NCI-H2081 (cell line): ENCODE data around the gene HAVCR2.
"Not testable (repeated sequence)": the region's sequence is repeated elsewhere in the genome, so short reads cannot be mapped to it uniquely, and the experiment has no call there.

Source experiments
- DNase-seq, 2 experiments: peaks; one replicate each; lab custom pipeline; 2025; lab: John Stamatoyannopoulos, UW

HAVCR2 gene

DNA sequence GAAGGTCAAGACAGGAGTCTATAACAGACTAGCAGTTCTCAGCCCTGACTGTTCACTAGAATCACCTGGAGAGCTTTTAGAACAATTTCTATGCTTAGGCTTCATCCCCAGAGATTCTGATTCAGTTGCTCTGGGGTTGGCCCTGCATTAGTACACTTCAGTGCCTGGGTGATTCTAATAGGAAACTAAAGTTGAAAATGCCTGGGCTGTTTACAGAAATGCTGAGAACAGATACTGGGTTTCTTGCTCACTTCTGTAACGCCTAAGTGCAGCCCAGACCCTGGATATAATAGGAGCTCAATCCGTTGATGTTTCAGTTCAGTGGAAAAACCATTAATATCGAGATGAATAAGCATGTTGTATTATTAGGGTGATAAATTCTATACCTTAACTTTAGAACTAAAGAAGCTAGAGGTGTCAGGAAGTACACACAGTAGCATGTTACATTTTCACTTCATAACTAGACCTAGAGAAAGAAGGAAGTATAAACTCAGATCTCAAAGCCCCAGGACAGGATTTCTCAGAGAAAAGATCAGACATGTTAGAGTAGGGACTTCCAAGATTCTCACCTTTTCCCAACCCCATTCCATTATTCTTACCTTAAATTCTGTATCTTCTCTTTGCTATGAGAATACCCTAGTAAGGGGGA lies 20.4 kb downstream of the HAVCR2 start:
- DNase-seq = no peak

DNA sequence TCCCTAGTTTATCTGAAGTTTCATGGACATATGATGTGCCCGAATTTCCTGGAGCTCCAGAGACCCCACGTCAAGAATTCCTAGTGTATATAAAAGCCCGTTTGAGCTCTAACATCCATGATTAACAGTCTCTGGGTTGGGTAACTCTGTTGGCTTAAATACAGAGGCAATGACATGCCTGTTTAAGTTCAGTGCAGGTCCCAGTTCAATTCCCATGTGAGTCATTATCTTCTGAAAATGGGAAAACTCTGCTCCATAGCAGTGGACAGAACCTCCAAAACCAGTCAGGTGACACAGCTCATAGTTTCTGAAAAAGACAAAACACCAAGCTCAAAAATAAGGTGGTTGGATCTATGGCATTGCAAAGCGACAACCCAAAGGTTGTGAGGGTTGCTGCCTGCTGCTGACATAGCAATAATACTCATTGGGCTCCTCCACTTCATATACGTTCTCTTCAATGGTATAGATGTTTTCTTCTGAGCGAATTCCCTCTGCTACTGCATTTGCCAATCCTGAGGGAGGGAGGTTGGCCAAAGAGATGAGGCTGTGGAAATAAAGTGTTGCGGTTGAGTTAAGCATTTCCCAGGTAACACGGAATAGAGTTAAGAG lies 22.0 kb downstream of the HAVCR2 start:
- no peak for DNase-seq

DNA sequence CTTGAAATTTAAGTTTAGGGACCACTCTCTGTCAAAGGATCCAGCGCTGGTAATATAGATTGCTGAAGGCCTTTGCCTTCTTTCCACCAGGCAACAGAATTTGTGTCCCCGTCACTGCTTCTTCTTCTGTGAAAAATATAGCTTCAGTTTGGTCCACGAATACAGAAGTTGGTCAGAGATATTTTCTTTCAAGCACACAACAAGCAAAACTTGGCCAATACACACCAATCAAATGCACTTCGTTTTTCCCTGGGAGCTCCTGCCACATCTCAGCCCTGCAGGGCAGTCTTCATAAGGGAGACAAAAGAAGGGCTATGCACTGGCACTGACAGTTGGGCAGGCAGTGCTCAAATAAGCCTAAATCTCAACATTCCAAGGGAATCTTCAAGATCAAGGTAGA lies 22.9 kb downstream of the HAVCR2 start:
- DNase-seq = no peak

DNA sequence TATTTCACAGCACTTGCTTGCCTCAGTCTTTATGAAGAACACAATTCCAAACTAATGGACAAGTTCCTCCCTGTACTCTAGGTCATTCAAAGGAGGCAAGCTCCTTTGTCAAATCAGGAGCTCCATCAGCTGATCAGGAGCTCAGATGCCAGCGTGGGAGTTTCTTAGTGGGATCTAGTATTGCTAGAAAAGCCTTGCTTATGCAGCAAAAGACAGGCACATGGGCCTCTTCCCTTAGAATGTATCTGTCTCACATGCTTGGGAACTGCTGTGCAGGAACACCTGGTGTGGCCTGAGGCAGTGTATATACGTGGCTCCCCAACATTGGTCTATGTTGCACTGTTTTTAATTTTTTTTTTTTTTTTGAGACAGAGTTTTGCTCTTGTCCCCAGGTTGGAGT lies 28.6 kb downstream of the HAVCR2 start:
- DNase-seq = no peak

GRCh38 chr5:157076558-157076957 lies 32.3 kb downstream of the HAVCR2 start:
- no peak for DNase-seq

DNA sequence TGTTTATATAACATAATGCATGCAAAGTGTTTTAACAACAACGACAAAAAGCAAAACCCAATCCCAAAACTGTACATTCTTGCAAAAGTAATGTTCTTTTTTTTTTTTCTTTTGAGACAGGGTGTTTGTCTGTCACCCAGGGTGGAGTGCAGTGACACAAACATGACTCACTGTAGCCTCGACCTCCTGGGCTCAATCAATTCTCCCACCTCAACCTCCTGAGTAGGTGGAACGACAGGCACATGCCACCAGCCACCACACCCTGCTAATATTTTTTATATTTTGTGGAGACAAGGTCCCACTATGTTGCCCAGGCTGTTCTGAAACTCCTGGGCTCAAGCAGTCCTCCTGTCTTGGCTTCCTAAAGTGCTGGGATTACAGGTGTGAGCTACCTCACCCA lies 36.3 kb downstream of the HAVCR2 start:
- DNase-seq = no peak

DNA sequence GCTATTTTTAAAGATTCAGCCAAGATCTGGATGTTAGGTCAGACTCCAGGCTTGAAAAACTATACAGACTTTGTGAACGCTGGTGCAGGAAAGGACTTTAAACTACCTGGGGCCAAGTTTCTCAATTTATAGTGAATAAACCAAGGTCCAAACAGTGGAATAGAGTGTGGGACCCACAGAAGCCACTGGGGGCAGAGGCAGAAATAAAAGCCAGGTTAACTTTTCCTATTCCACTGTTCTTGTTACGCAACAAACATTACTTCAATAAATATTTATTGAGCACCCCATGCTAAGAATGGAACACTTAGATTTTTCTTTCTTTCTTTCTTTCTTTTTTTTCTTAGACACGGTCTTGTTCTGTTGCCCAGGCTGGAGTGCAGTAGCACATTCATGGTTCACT lies 38.9 kb downstream of the HAVCR2 start:
- DNase-seq = no peak

GRCh38 chr5:157068785-157069184 lies 40.1 kb downstream of the HAVCR2 start:
- DNase-seq = no peak

DNA sequence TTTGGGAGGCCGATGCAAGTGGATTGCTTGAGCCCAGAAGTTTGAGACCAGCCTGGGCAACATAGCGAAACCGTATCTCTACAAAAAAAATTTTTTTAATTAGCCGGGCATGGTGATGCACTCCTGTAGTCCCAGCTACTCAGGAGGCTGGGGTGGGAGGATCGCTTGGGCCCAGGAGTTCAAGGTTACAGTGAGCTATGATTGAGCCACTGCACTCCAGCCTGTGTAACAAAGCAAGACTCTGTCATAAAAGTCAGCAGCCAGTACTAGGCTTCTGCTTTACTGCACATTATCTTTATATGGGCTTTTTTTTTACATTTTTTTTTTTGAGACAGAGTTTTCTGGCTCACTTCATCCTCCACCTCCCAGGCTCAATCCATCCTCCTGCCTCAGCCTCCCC lies 40.5 kb downstream of the HAVCR2 start:
- DNase-seq = no peak

DNA sequence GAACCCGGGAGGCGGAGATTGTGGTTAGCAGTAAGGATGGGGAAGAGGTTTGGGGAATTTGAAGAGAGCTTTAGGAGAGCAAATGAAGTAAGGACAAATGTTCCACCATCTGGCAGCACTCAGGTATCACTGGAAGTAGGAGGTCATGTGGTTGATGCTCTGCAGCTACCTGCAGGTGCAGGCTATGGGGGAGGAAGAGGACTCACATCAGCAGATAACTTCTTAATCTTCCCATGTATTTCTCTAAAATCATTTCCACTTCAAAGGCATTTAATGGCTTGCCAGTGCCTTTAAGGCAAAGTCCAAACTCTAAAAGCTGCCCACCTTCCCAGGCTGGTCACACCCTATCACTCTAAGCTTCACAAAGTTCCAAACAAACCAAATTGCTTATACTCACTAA lies 41.8 kb downstream of the HAVCR2 start:
- no peak for DNase-seq

- no peak for DNase-seq
Observed at GRCh38 chr5:157066080-157066479, 42.8 kb downstream of the HAVCR2 start.

- no peak for DNase-seq
Observed at GRCh38 chr5:157063776-157064430, 44.9 kb downstream of the HAVCR2 start.

- no peak for DNase-seq
Observed at GRCh38 chr5:157059891-157060290, 49.0 kb downstream of the HAVCR2 start.

GRCh38 chr5:157059093-157059539 lies 49.7 kb downstream of the HAVCR2 start, which contains the start of gene HAVCR1:
Gene HAVCR1, minus strand, starts transcription at chr5:157059116. Its CDS starts 1,173 bp downstream, at chr5:157057943.
- no peak for DNase-seq

- no peak for DNase-seq
Observed at GRCh38 chr5:157057459-157058370, 51.1 kb downstream of the HAVCR2 start.

DNA sequence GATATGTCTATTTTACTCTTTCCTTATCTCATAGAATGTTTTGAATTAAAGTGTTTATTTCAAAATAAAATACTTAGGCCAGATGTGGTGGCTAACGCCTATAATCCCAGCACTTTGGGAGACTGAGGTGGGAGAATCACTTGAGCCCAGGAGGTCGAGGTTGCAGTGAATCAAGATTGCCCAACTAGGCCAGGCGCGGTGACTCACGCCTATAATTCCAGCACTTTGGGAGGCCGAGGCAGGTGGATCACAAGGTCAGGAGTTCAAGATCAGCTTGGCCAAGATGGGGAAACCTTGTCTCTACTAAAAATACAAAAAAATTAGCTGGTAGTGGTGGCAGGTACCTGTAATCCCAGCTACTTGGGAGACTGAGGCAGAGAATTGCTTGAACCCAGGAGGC lies 52.0 kb downstream of the HAVCR2 start:
- not testable (repeated sequence) for DNase-seq

- no peak for DNase-seq
Observed at GRCh38 chr5:157051604-157052245, 57.1 kb downstream of the HAVCR2 start.

- DNase-seq = no peak
Observed at GRCh38 chr5:157050050-157050449, 58.8 kb downstream of the HAVCR2 start.

GRCh38 chr5:157049605-157050004 lies 59.2 kb downstream of the HAVCR2 start:
- DNase-seq = no peak

DNA sequence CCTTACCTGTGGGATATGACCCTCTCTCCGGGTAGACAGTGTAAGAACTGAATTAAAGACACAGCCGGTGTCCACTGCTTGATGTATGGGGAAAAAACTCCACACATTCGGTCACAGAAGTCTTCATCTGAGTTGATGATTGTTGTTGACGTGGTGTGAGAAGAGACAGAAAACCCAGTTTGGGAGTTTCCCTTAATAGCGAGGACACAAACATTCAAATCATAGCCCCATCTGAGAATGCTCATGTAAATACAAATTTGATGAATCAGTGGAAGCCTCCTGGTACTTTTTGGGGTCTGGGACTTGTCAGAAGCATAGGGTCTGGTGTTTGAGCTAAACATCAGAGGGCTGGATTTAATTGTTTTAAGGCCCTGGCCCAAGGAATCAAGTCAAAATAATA lies 60.9 kb downstream of the HAVCR2 start:
- DNase-seq = no peak

DNA sequence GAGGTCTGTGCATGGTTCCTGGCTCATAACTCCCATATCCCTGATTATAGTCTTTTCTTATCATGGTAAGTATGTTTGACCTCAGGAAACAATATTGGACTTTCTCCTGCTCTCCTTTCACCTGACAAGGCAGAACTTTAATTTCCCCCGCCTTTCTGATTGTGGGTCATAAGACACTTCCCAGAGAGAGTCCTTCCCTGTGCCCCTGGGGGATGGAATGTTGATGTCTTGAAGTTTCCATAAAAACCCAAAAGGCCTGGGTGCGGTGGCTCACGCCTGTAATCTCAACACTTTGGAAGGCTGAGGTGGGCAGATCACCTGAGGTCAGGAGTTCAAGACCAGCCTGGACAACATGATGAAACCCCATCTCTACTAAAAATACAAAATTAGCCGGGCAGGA lies 61.8 kb downstream of the HAVCR2 start:
- not testable (repeated sequence) for DNase-seq

- DNase-seq = no peak
Observed at GRCh38 chr5:157046041-157046440, 62.8 kb downstream of the HAVCR2 start.
